GM12864 (cell line): ENCODE measurements around the gene DENND5A.
"Not testable (repeated sequence)": the region's sequence is repeated elsewhere in the genome, so short reads cannot be mapped to it uniquely, and the experiment has no call there.

ENCODE experiments used
- DNase-seq: peaks from one replicate; pipeline ENCODE4 v3.0.0-alpha.2; 2011; ENCODE audit warnings: low read depth
- H3K4me3 ChIP-seq: 2 replicates; pipeline ENCODE4 v1.5.1; 2011; ENCODE audit warnings: mild to moderate bottlenecking, low read depth, low read length, control low read depth
- CTCF ChIP-seq: IDR thresholded peaks from 2 replicates; pipeline ENCODE4 v1.5.1; 2011; ENCODE audit warnings: low read depth, mild to moderate bottlenecking, moderate library complexity, low read length, control low read depth, inconsistent platforms; ENCODE audit errors: missing control alignments

DENND5A gene

GRCh38 chr11:9264316-9265210, 587 bp downstream of the DENND5A start:
- peak overlapping the region; percentile 81 for H3K4me3 ChIP-seq
- DNase-seq = no peak
- no peak for TF ChIP-seq CTCF

GRCh38 chr11:9263840-9264315, 1.3 kb downstream of the DENND5A start:
- peak; percentile 77 for DNase-seq
- TF ChIP-seq CTCF = no peak

GRCh38 chr11:9260838-9261146, 4.4 kb downstream of the DENND5A start:
- DNase-seq = peak; percentile 18
- not testable (repeated sequence) for H3K4me3 ChIP-seq

More at GRCh38 chr11:9263840-9264315, 1.3 kb downstream of the DENND5A start:
- peak overlapping the region; percentile 81 for H3K4me3 ChIP-seq

- H3K4me3 ChIP-seq = no peak overlapping the region
- peak; percentile 28 for TF ChIP-seq CTCF
- no peak for DNase-seq
Measured at GRCh38 chr11:9259981-9260837, 4.9 kb downstream of the DENND5A start.

GRCh38 chr11:9258279-9258678, 6.9 kb downstream of the DENND5A start:
- H3K4me3 ChIP-seq, DNase-seq: not testable (repeated sequence)

- no peak for DNase-seq
- no peak for TF ChIP-seq CTCF
- no peak overlapping the region for H3K4me3 ChIP-seq
Measured at GRCh38 chr11:9254416-9254815, 10.7 kb downstream of the DENND5A start.

GRCh38 chr11:9253086-9253485, 12.1 kb downstream of the DENND5A start:
- no peak overlapping the region for H3K4me3 ChIP-seq
- no peak for DNase-seq
- no peak for TF ChIP-seq CTCF
